Body of pancreas (tissue), 4 donors: ENCODE results near the gene CDK8. TPM values are rescaled to one million over a fixed set of nuclear protein-coding genes. Genes with fewer than 3 reads are reported as not detected.

ENCODE experiments used
- ATAC-seq: fragments of 150-250 bp; one replicate; pipeline ENCODE4 v1.9.1; 2016
- DNase-seq, 4 donors: peaks; one replicate each; pipeline ENCODE4 v3.0.0-alpha.2; 2019
- H3K27ac ChIP-seq, 4 donors: fragments of 200-600 bp; sonication (generic); 1 replicate in 3 of 4; 2 replicates in 1 of 4; pipeline versions ENCODE4 v1.5.1 to v1.6.1; 2016 to 2019; ENCODE audit warnings: mild to moderate bottlenecking in 1 of 4, mixed read lengths in 1 of 4, moderate library complexity in 1 of 4
- H3K27me3 ChIP-seq, 2 donors: fragments of 200-600 bp; sonication (generic); one replicate each; pipeline ENCODE4 v1.6.0; 2016; ENCODE audit warnings: mild to moderate bottlenecking in 1 of 2
- H3K36me3 ChIP-seq, 2 donors: fragments of 200-600 bp; sonication (generic); replicated peaks in 1 of 2; 2 replicates each; pipeline ENCODE4 v1.5.1; 2016; ENCODE audit warnings: low read depth in 2 of 2; ENCODE audit not compliant: insufficient read depth in 1 of 2
- H3K4me1 ChIP-seq: fragments of 200-600 bp; sonication (generic); one replicate; pipeline ENCODE4 v1.6.0; 2016
- H3K4me3 ChIP-seq, 2 donors: fragments of 200-600 bp; sonication (generic); 1 replicate in 1 of 2; 2 replicates in 1 of 2; pipeline ENCODE4 v1.5.1; 2016 to 2019
- H3K9me3 ChIP-seq, 3 donors: fragments of 200-600 bp; sonication (generic); 1 replicate in 2 of 3; 2 replicates in 1 of 3; pipeline ENCODE4 v1.5.1; 2016
- POLR2A ChIP-seq, 3 donors: fragments of 450-650 bp; IDR thresholded peaks; one replicate each; pipeline ENCODE4 v1.6.1; 2016; ENCODE audit warnings: antibody characterized with exemption in 3 of 3, mild to moderate bottlenecking in 2 of 3
- WGBS, 2 donors: methylation state at CpG; one replicate each; pipeline ENCODE4 v1.1.5; 2017; 5-methylcytosine and 5-hydroxymethylcytosine counted together
- intact Hi-C: fragments of 100-400 bp; cut with DNase I; formaldehyde crosslinking; loops from one replicate; pipeline ENCODE4 v1.15.1; 2023
- total RNA-seq, 2 donors: library from RNA; depleted of rRNA; stranded (reverse); fragments of >200 nt; gene quantifications; one replicate each; pipeline ENCODE4 v1.1.0, GENCODE V29; 2016
- TF ChIP-seq, protein P1 (sequence below), 7 experiments: fragments of 450-650 bp in 4 of 7; fragments of 200-600 bp in 3 of 7; sonication (generic) in 3 of 7; IDR thresholded peaks; one replicate each; pipeline ENCODE4 v1.5.1; 2016 to 2019; ENCODE audit warnings: antibody characterized with exemption in 7 of 7

Gene CDK8
- total RNA-seq, 2 donors from 2014 or later = 12.7 to 13.8 TPM

GRCh38 chr13:26228096-26228495 lies 25.8 kb upstream of the CDK8 start:
- DNase-seq = no peak
- WGBS, 2 donors = 79 to 90% methylated on average over 2 of the region's 2 CpGs
- no peak for ATAC-seq
- Histone ChIP-seq H3K27me3 (no peaks in the 10 kb centered on the region), H3K36me3 (no peaks in the 10 kb centered on the region), H3K4me1 (no peaks in the 10 kb centered on the region), H3K9me3 (no peaks in the 10 kb centered on the region), H3K4me3 (no peak overlapping the region), H3K27ac (no peak overlapping the region)
- intact Hi-C loops = no loop called here
- no peak for TF ChIP-seq POLR2A (IDR thresholded peaks at IDR 0.05)
- TF ChIP-seq, protein P1, sequence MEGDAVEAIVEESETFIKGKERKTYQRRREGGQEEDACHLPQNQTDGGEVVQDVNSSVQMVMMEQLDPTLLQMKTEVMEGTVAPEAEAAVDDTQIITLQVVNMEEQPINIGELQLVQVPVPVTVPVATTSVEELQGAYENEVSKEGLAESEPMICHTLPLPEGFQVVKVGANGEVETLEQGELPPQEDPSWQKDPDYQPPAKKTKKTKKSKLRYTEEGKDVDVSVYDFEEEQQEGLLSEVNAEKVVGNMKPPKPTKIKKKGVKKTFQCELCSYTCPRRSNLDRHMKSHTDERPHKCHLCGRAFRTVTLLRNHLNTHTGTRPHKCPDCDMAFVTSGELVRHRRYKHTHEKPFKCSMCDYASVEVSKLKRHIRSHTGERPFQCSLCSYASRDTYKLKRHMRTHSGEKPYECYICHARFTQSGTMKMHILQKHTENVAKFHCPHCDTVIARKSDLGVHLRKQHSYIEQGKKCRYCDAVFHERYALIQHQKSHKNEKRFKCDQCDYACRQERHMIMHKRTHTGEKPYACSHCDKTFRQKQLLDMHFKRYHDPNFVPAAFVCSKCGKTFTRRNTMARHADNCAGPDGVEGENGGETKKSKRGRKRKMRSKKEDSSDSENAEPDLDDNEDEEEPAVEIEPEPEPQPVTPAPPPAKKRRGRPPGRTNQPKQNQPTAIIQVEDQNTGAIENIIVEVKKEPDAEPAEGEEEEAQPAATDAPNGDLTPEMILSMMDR (IDR thresholded peaks at IDR 0.05) = no peak

GRCh38 chr13:26229080-26229615 lies 24.8 kb upstream of the CDK8 start:
- H3K27ac ChIP-seq = no peak overlapping the region
- H3K9me3 ChIP-seq = no peaks in the 10 kb centered on the region
- no peak overlapping the region for H3K4me3 ChIP-seq
- no peaks in the 10 kb centered on the region for H3K4me1 ChIP-seq
- ATAC-seq (no peak), DNase-seq (no peak)
- no peaks in the 10 kb centered on the region for H3K36me3 ChIP-seq
- no peaks in the 10 kb centered on the region for H3K27me3 ChIP-seq
- 84 to 93% methylated on average over 6 to 13 of the region's 13 CpGs for WGBS, 2 donors
- intact Hi-C loops = no loop called here
- TF ChIP-seq POLR2A (IDR thresholded peaks at IDR 0.05) = no peak
- TF ChIP-seq, protein P1 (IDR thresholded peaks at IDR 0.05) = no peak

DNA sequence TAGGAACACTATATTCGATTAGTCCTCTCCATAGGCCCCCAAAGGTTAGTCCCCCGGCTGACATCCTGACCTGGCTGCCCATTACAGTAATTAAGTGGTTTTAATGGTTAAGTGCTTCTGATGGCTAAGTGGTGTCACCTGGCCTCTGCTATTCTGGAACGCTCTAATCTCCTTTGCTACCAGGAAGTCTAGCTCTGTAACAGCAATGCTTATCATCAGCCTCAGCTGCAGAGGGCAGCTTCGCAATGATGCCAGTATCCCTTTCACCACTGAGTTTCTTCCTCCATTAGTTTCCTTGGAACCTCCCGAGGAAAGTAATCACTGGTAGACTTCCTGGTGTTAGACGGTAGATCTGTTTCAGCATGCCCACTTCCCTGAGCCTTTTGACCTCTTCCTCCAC lies 23.2 kb upstream of the CDK8 start:
- Histone ChIP-seq H3K4me1 (no peaks in the 10 kb centered on the region), H3K36me3 (no peaks in the 10 kb centered on the region), H3K9me3 (no peaks in the 10 kb centered on the region), H3K27me3 (no peaks in the 10 kb centered on the region), H3K27ac (no peak overlapping the region), H3K4me3 (no peak overlapping the region)
- ATAC-seq (no peak), DNase-seq (no peak)
- TF ChIP-seq POLR2A (IDR thresholded peaks at IDR 0.05) = no peak
- intact Hi-C loops = no loop called here
- 54 to 61% methylated on average over 6 of the region's 6 CpGs for WGBS, 2 donors

- H3K36me3 ChIP-seq = no peaks in the 10 kb centered on the region
- H3K4me3 ChIP-seq = no peak overlapping the region
- no peaks in the 10 kb centered on the region for H3K9me3 ChIP-seq
- TF ChIP-seq, protein P1 (IDR thresholded peaks at IDR 0.05) = no peak
- TF ChIP-seq POLR2A (IDR thresholded peaks at IDR 0.05) = no peak
- H3K27ac ChIP-seq = no peak overlapping the region
- WGBS, 2 donors = 36% methylated on average over 1 of the region's 1 CpG; no CpG with 5 or more reads in 1 of the 2 donors
- ATAC-seq (no peak), DNase-seq (no peak)
- no peaks in the 10 kb centered on the region for H3K4me1 ChIP-seq
- no peaks in the 10 kb centered on the region for H3K27me3 ChIP-seq
- intact Hi-C loops = no loop called here
Observed at GRCh38 chr13:26236296-26236695, 17.6 kb upstream of the CDK8 start.

GRCh38 chr13:26246154-26246553 lies 7.8 kb upstream of the CDK8 start:
- Histone ChIP-seq H3K9me3 (no peaks in the 10 kb centered on the region), H3K27me3 (no peaks in the 10 kb centered on the region), H3K27ac (no peak overlapping the region), H3K4me3 (no peak overlapping the region), H3K4me1 (no peaks in the 10 kb centered on the region), H3K36me3 (no peaks in the 10 kb centered on the region)
- no peak for ATAC-seq
- TF ChIP-seq, protein P1 (IDR thresholded peaks at IDR 0.05) = no peak
- TF ChIP-seq POLR2A (IDR thresholded peaks at IDR 0.05) = no peak
- DNase-seq = no peak
- 44 to 49% methylated on average over 5 of the region's 5 CpGs for WGBS, 2 donors
- intact Hi-C loops = no loop called here
